HCT116 (cell line): Measurements from ENCODE around the gene ZSWIM8. TPM values are rescaled to one million over a fixed set of nuclear protein-coding genes. Genes with fewer than 3 reads are reported as not detected.

ENCODE experiments used
- ATAC-seq: fragments of 200-7000 bp; cut with Tn5 transposase; 2 replicates; pipeline ENCODE4 v1.9.1; 2020; ENCODE audit warnings: mild to moderate bottlenecking, moderate library complexity
- BruUV-seq: library from RNA; stranded (reverse); fragments of 400-500 nt; replicated peaks from 2 replicates; lab custom pipeline; 2021; lab: Mats Ljungman, UMichigan
- CTCF ChIA-PET: fragments of 300-600 bp; sonication (Branson Sonifier 250); formaldehyde crosslinking; loops from one replicate; lab custom pipeline; 2021; ENCODE audit warnings: antibody characterized with exemption; lab: Charles Lee
- POLR2A ChIA-PET: fragments of 300-600, 350-600 bp; sonication (Branson Sonifier 250); formaldehyde crosslinking; loops from one replicate; lab custom pipeline; 2021; ENCODE audit warnings: antibody characterized with exemption; lab: Charles Lee
- RAD21 ChIA-PET, 2 experiments: fragments of 300-600 bp; sonication (Branson Sonifier 250); formaldehyde crosslinking; loops; one replicate each; lab custom pipeline; 2023; ENCODE audit warnings: low total read pairs in 2 of 2; ENCODE audit not compliant: uncharacterized antibody in 2 of 2, unreplicated experiment in 2 of 2, low non-redundant PET in 1 of 2; lab: Charles Lee
- DNase-seq: peaks from one replicate; pipeline ENCODE4 v3.0.0-alpha.2; 2010; ENCODE audit warnings: low read depth, low spot score
- H2AFZ ChIP-seq: fragments of 200-600 bp; shearing (Covaris generic), sonication (generic); 2 replicates; pipeline ENCODE4 v1.6.1; 2017; ENCODE audit warnings: low read depth, mixed run types, mixed read lengths, antibody characterized with exemption, low read length; ENCODE audit not compliant: poor library complexity, severe bottlenecking
- H3K27ac ChIP-seq: 2 replicates; pipeline ENCODE4 v1.5.1; 2012; ENCODE audit warnings: low read depth, low read length
- H3K27me3 ChIP-seq: fragments of 200-600 bp; sonication (generic); 2 replicates; pipeline ENCODE4 v1.6.1; 2016; ENCODE audit warnings: mixed run types, low read length, mixed read lengths; ENCODE audit not compliant: insufficient read depth
- H3K36me3 ChIP-seq, 2 experiments: fragments of 200-500 bp in 1 of 2; fragments of 200-600 bp in 1 of 2; sonication (Bioruptor generic) in 1 of 2; sonication (generic) in 1 of 2; 2 replicates each; pipeline versions ENCODE4 v1.5.1 to v1.6.1; 2014 to 2016; ENCODE audit warnings: low read length in 2 of 2, inconsistent platforms in 1 of 2, mixed read lengths in 1 of 2, mixed run types in 1 of 2; ENCODE audit not compliant: insufficient read depth in 2 of 2, control insufficient read depth in 1 of 2
- H3K4me1 ChIP-seq, 2 experiments: fragments of 200-600 bp in 1 of 2; sonication (generic) in 1 of 2; 2 replicates each; pipeline versions ENCODE4 v1.5.1 to v1.6.1; 2012 to 2017; ENCODE audit warnings: low read length in 2 of 2, inconsistent platforms in 1 of 2, mild to moderate bottlenecking in 1 of 2, mixed read lengths in 1 of 2, mixed run types in 1 of 2, moderate library complexity in 1 of 2; ENCODE audit not compliant: insufficient read depth in 2 of 2, control insufficient read depth in 1 of 2
- H3K4me2 ChIP-seq: fragments of 200-600 bp; sonication (generic); 2 replicates; pipeline ENCODE4 v1.6.1; 2017; ENCODE audit warnings: mixed run types, low read length, mixed read lengths
- H3K4me3 ChIP-seq, 2 experiments: fragments of 200-600 bp in 1 of 2; sonication (generic) in 1 of 2; replicated peaks in 1 of 2; 2 replicates each; pipeline ENCODE4 v1.5.1; 2011 to 2016; ENCODE audit warnings: low read length in 2 of 2, control low read depth in 1 of 2, low read depth in 1 of 2, mild to moderate bottlenecking in 1 of 2, mixed read lengths in 1 of 2, mixed run types in 1 of 2
- H3K79me2 ChIP-seq: fragments of 200-600 bp; sonication (generic); 2 replicates; pipeline ENCODE4 v1.6.1; 2017; ENCODE audit warnings: mild to moderate bottlenecking, mixed run types, low read length, moderate library complexity, mixed read lengths; ENCODE audit not compliant: insufficient read depth
- H3K9ac ChIP-seq: fragments of 200-600 bp; sonication (generic); 2 replicates; pipeline ENCODE4 v1.6.1; 2016; ENCODE audit warnings: low read length, mixed read lengths
- H3K9me2 ChIP-seq: fragments of 200-600 bp; sonication (generic), shearing (Covaris generic); 2 replicates; pipeline ENCODE4 v1.6.1; 2017; ENCODE audit warnings: mixed run types, mild to moderate bottlenecking, moderate library complexity; ENCODE audit not compliant: insufficient read depth
- H3K9me3 ChIP-seq, 2 experiments: fragments of 200-500 bp in 1 of 2; fragments of 200-600 bp in 1 of 2; sonication (Bioruptor generic) in 1 of 2; sonication (generic) in 1 of 2; 2 replicates each; pipeline ENCODE4 v1.6.1; 2014 to 2017; ENCODE audit warnings: low read length in 2 of 2, mixed read lengths in 2 of 2, inconsistent platforms in 1 of 2, low read depth in 1 of 2, mild to moderate bottlenecking in 1 of 2, mixed run types in 1 of 2, moderate library complexity in 1 of 2; ENCODE audit not compliant: control insufficient read depth in 1 of 2, insufficient read depth in 1 of 2
- H4K20me1 ChIP-seq: fragments of 200-600 bp; sonication (generic), shearing (Covaris generic); 2 replicates; pipeline ENCODE4 v1.6.1; 2017; ENCODE audit warnings: mixed run types, mild to moderate bottlenecking, moderate library complexity; ENCODE audit not compliant: insufficient read depth
- CTCF ChIP-seq, 3 experiments: fragments of 200-600 bp in 1 of 3; sonication (generic) in 1 of 3; IDR thresholded peaks in 2 of 3; conservative IDR thresholded peaks in 1 of 3; 2 replicates each; pipeline ENCODE4 v1.5.1; 2012 to 2017; ENCODE audit warnings: low read depth in 2 of 3, low read length in 2 of 3, antibody characterized with exemption in 1 of 3, borderline replicate concordance in 1 of 3, control low read depth in 1 of 3, mild to moderate bottlenecking in 1 of 3, mixed read lengths in 1 of 3, mixed run types in 1 of 3, moderate library complexity in 1 of 3; ENCODE audit not compliant: insufficient read depth in 1 of 3
- MAX ChIP-seq: IDR thresholded peaks from 2 replicates; pipeline ENCODE4 v1.6.1; 2012
- POLR2A ChIP-seq: IDR thresholded peaks from 2 replicates; pipeline ENCODE4 v1.7.0; 2011; ENCODE audit warnings: borderline replicate concordance; ENCODE audit not compliant: insufficient read depth, insufficient read length; ENCODE audit errors: extremely low read depth
- SIN3A ChIP-seq: IDR thresholded peaks from 2 replicates; pipeline ENCODE4 v1.6.1; 2012; ENCODE audit warnings: low read depth
- SP1 ChIP-seq: IDR thresholded peaks from 2 replicates; pipeline ENCODE4 v1.6.1; 2012; ENCODE audit warnings: low read depth
- SRF ChIP-seq: IDR thresholded peaks from 2 replicates; pipeline ENCODE4 v1.6.1; 2012; ENCODE audit warnings: low read depth
- ZBTB33 ChIP-seq: IDR thresholded peaks from 2 replicates; pipeline ENCODE4 v1.6.1; 2011; ENCODE audit warnings: mild to moderate bottlenecking, low read length, moderate library complexity; ENCODE audit not compliant: insufficient replicate concordance; ENCODE audit errors: extremely low read depth
- ZNF274 ChIP-seq: fragments of 200-500 bp; sonication (Bioruptor generic); IDR thresholded peaks from 2 replicates; pipeline ENCODE4 v1.6.1; 2014; ENCODE audit warnings: mild to moderate bottlenecking, low read depth, low read length, inconsistent platforms
- intact Hi-C: fragments of 100-400 bp; cut with micrococcal nuclease; formaldehyde crosslinking; loops from 2 replicates; pipeline ENCODE4 v1.10.0; 2022
- total RNA-seq: library from RNA; stranded (reverse); gene quantifications from one replicate; pipeline ENCODE4 v1.2.1, GENCODE V29; 2021; ENCODE audit not compliant: unreplicated experiment

Gene ZSWIM8
- total RNA-seq, 1 experiment from 2014 or later: 49.9 TPM

GRCh38 chr10:73819513-73820093, 34.2 kb downstream of the ZSWIM8 start:
- H3K79me2 ChIP-seq: no peaks in the 10 kb centered on the region
- H4K20me1 ChIP-seq: no peaks in the 10 kb centered on the region
- no peak overlapping the region for H2AFZ ChIP-seq
- no peak overlapping the region for H3K4me2 ChIP-seq
- H3K4me1 ChIP-seq: no peaks in the 10 kb centered on the region
- RAD21 ChIA-PET: no interaction called here
- TF ChIP-seq ZNF274 (no peak), ZBTB33 (no peak), MAX (no peak), SRF (no peak), SP1 (no peak), CTCF (IDR thresholded peaks at IDR 0.05 in 2 of 3, conservative IDR thresholded peaks at IDR 0.05 in 1 of 3; ENCODE audit: borderline replicate concordance in 1 of 3, insufficient read depth in 1 of 3, low read depth in 2 of 3, low read length in 2 of 3) (no peak), SIN3A (no peak), POLR2A (no peak)
- TF ChIP-seq, all 23 proteins: peak for 0
- ATAC-seq (no peak), DNase-seq (no peak)
- H3K9me3 ChIP-seq: no peaks in the 10 kb centered on the region
- H3K27me3 ChIP-seq: no peaks in the 10 kb centered on the region
- H3K9me2 ChIP-seq: no peaks in the 10 kb centered on the region
- H3K36me3 ChIP-seq: peaks cover 9 to 15% of the 10 kb centered on the region in 2 experiments; a peak in 3 of 4 replicates
- intact Hi-C loops: no loop called here
- ChIA-PET CTCF (no interaction called here), POLR2A (no interaction called here)
- H3K9ac ChIP-seq: no peak overlapping the region
- no peak overlapping the region for H3K27ac ChIP-seq
- no TSS peak for BruUV-seq
- no peak overlapping the region for H3K4me3 ChIP-seq
